GM18526 (cell line): Measurements from ENCODE around the gene SHROOM3.

Experiments used
- POLR2A ChIP-seq: IDR thresholded peaks from 3 replicates; pipeline ENCODE4 v1.6.1; 2011; ENCODE audit not compliant: insufficient read length; ENCODE audit errors: extremely low read depth

Gene SHROOM3

GRCh38 chr4:76699751-76700310 lies 264.8 kb downstream of the SHROOM3 start:
- TF ChIP-seq POLR2A, result no peak

GRCh38 chr4:76702440-76703122 lies 267.6 kb downstream of the SHROOM3 start:
- no peak for TF ChIP-seq POLR2A

- no peak for TF ChIP-seq POLR2A
Measured at GRCh38 chr4:76703123-76703490, 268.1 kb downstream of the SHROOM3 start.

GRCh38 chr4:76703676-76704075 lies 268.6 kb downstream of the SHROOM3 start:
- no peak for TF ChIP-seq POLR2A

GRCh38 chr4:76704133-76704881 lies 269.3 kb downstream of the SHROOM3 start:
- TF ChIP-seq POLR2A, result no peak

- no peak for TF ChIP-seq POLR2A
Measured at GRCh38 chr4:76705472-76705871, 270.4 kb downstream of the SHROOM3 start.

- no peak for TF ChIP-seq POLR2A
Measured at GRCh38 chr4:76706581-76706980, 271.6 kb downstream of the SHROOM3 start.

- no peak for TF ChIP-seq POLR2A
Measured at GRCh38 chr4:76708971-76709771, 274.1 kb downstream of the SHROOM3 start.

GRCh38 chr4:76709772-76710090 lies 274.7 kb downstream of the SHROOM3 start:
- TF ChIP-seq POLR2A, result no peak

GRCh38 chr4:76712564-76712963 lies 277.5 kb downstream of the SHROOM3 start:
- TF ChIP-seq POLR2A, result no peak

- TF ChIP-seq POLR2A, result no peak
Measured at GRCh38 chr4:76714226-76714625, 279.2 kb downstream of the SHROOM3 start.

GRCh38 chr4:76716020-76716419 lies 281.0 kb downstream of the SHROOM3 start:
- TF ChIP-seq POLR2A, result no peak

- no peak for TF ChIP-seq POLR2A
Measured at GRCh38 chr4:76716658-76717057, 281.6 kb downstream of the SHROOM3 start.

- no peak for TF ChIP-seq POLR2A
Measured at GRCh38 chr4:76717431-76717830, 282.4 kb downstream of the SHROOM3 start.

- TF ChIP-seq POLR2A, result no peak
Measured at GRCh38 chr4:76718021-76718420, 283.0 kb downstream of the SHROOM3 start.

GRCh38 chr4:76718831-76719230 lies 283.8 kb downstream of the SHROOM3 start:
- TF ChIP-seq POLR2A, result no peak
